Osteocyte (in vitro differentiated cells): ENCODE measurements around the gene ATRNL1. TPM values are rescaled to one million over a fixed set of nuclear protein-coding genes. Genes with fewer than 3 reads are reported as not detected.

Experiments used
- DNase-seq: peaks from one replicate; pipeline ENCODE4 v3.0.0; 2021; ENCODE audit warnings: mixed read lengths; ENCODE audit not compliant: unreplicated experiment; ENCODE audit errors: extremely low spot score
- H3K27ac Mint-ChIP-seq: one replicate; pipeline ENCODE4 v1.8.0; 2021; ENCODE audit warnings: mild to moderate bottlenecking, mixed read lengths; ENCODE audit not compliant: unreplicated experiment
- H3K27me3 Mint-ChIP-seq: one replicate; pipeline ENCODE4 v1.8.0; 2021; ENCODE audit warnings: mixed read lengths; ENCODE audit not compliant: unreplicated experiment
- H3K36me3 Mint-ChIP-seq: one replicate; pipeline ENCODE4 v1.8.0; 2021; ENCODE audit warnings: mixed read lengths; ENCODE audit not compliant: unreplicated experiment
- H3K4me1 Mint-ChIP-seq: one replicate; pipeline ENCODE4 v1.8.0; 2021; ENCODE audit warnings: mixed read lengths; ENCODE audit not compliant: unreplicated experiment
- H3K4me3 Mint-ChIP-seq: one replicate; pipeline ENCODE4 v1.8.0; 2021; ENCODE audit warnings: mild to moderate bottlenecking, moderate library complexity, mixed read lengths; ENCODE audit not compliant: unreplicated experiment
- H3K9me3 Mint-ChIP-seq: one replicate; pipeline ENCODE4 v1.8.0; 2021; ENCODE audit warnings: mixed read lengths; ENCODE audit not compliant: unreplicated experiment
- total RNA-seq: library from RNA; stranded (reverse); gene quantifications from 2 replicates; pipeline ENCODE4 v1.2.1, GENCODE V29; 2021
- TF ChIP-seq, protein P1 (sequence below): fragments of 200-600 bp; sonication (generic); IDR thresholded peaks from 2 replicates; pipeline ENCODE4 v1.5.0; 2021; ENCODE audit warnings: antibody characterized with exemption, mild to moderate bottlenecking, moderate library complexity

Gene ATRNL1
- total RNA-seq, 1 donor from 2014 or later = 20.2 TPM

DNA sequence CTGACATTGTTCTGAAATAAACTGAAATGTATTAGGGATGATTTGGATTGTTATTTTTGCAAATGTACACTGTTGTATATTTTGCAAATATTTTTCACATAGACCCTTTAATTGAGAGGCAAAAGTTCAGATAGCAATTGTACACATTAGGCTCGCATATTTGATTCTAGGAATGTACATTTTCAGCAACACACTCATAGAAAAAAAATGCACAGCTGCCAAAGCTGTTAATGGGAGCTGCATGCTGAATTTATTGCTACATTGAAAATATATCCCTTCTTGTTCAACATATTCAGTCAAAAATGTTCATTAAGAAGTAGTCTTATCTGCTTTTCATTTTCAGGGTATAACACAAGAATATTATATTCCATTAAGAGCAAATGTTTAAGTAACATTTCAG, 512.9 kb downstream of the ATRNL1 start:
- TF ChIP-seq, protein P1, sequence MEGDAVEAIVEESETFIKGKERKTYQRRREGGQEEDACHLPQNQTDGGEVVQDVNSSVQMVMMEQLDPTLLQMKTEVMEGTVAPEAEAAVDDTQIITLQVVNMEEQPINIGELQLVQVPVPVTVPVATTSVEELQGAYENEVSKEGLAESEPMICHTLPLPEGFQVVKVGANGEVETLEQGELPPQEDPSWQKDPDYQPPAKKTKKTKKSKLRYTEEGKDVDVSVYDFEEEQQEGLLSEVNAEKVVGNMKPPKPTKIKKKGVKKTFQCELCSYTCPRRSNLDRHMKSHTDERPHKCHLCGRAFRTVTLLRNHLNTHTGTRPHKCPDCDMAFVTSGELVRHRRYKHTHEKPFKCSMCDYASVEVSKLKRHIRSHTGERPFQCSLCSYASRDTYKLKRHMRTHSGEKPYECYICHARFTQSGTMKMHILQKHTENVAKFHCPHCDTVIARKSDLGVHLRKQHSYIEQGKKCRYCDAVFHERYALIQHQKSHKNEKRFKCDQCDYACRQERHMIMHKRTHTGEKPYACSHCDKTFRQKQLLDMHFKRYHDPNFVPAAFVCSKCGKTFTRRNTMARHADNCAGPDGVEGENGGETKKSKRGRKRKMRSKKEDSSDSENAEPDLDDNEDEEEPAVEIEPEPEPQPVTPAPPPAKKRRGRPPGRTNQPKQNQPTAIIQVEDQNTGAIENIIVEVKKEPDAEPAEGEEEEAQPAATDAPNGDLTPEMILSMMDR = no peak
- Mint-ChIP-seq H3K4me1 (peaks cover 27% of the 10 kb centered on the region), H3K27me3 (no peaks in the 10 kb centered on the region), H3K36me3 (no peaks in the 10 kb centered on the region), H3K4me3 (no peak overlapping the region), H3K27ac (no peak overlapping the region), H3K9me3 (no peaks in the 10 kb centered on the region)
- no peak for DNase-seq

DNA sequence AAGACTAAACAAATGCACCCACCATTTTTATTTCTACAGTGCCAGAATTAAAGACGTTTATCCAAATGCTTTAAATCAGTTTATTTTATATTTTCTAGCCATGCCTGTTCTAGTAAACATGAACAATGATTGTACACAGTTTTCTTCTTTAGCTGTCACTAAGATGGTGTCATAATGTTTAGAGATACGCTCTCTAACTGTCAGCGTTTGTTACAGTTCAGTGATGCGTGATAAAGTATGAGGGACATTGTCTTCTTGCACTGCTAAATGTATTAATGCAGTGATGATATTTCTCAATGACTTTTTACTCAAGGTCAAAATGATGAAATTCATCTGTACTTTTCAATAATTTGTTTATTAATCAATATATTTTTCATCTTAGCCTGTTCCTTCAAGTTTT, 513.6 kb downstream of the ATRNL1 start:
- Mint-ChIP-seq H3K9me3 (no peaks in the 10 kb centered on the region), H3K36me3 (no peaks in the 10 kb centered on the region), H3K4me3 (no peak overlapping the region), H3K4me1 (peaks cover 27% of the 10 kb centered on the region), H3K27ac (no peak overlapping the region), H3K27me3 (no peaks in the 10 kb centered on the region)
- no peak for DNase-seq
- TF ChIP-seq, protein P1 = no peak

DNA sequence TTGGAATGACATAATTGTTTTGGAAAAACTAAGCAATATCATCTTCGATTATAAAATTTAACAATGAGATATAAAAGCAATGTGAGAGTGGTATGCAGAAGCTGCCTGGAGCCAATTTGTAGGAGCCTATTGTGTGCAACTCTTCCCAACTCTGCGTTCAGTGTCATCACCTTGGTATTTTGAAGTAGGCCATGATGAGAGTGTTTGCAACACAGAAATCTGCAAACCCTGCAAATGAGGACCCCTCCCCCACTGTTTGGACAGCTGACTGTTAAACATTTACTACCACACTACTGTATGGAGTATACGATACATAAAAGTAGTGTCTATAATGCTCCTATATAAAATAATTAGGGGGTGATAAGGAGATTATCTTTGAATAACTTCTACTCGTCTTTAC, 531.3 kb downstream of the ATRNL1 start:
- Mint-ChIP-seq H3K27me3 (no peaks in the 10 kb centered on the region), H3K9me3 (peaks cover 4% of the 10 kb centered on the region), H3K36me3 (no peaks in the 10 kb centered on the region), H3K27ac (no peak overlapping the region), H3K4me1 (peaks cover 2% of the 10 kb centered on the region), H3K4me3 (no peak overlapping the region)
- DNase-seq = no peak
- TF ChIP-seq, protein P1 = no peak

DNA sequence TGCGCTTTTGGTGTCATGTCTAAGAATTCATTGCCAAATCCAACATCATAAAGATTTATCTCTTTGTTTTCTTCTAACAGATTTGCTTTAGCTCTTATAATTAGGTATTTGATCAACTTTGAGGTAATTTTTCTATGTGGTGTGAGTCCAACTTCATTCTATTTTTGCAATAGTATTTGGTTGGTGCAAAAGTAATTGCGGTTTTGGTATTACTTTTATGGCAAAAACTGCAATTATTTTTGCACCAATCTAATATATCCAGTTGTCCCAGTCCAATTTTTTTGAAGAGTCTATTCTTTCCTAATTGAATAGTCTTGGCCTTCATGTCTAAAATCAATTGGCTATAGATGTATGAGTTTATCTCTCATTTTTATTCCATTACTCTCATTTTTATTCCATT, 535.5 kb downstream of the ATRNL1 start:
- H3K27me3 Mint-ChIP-seq = no peaks in the 10 kb centered on the region
- H3K9me3 Mint-ChIP-seq = no peaks in the 10 kb centered on the region
- TF ChIP-seq, protein P1 = no peak
- no peak for DNase-seq
- H3K4me1 Mint-ChIP-seq = peaks cover 4% of the 10 kb centered on the region
- H3K27ac Mint-ChIP-seq = no peak overlapping the region
- no peaks in the 10 kb centered on the region for H3K36me3 Mint-ChIP-seq
- no peak overlapping the region for H3K4me3 Mint-ChIP-seq

DNA sequence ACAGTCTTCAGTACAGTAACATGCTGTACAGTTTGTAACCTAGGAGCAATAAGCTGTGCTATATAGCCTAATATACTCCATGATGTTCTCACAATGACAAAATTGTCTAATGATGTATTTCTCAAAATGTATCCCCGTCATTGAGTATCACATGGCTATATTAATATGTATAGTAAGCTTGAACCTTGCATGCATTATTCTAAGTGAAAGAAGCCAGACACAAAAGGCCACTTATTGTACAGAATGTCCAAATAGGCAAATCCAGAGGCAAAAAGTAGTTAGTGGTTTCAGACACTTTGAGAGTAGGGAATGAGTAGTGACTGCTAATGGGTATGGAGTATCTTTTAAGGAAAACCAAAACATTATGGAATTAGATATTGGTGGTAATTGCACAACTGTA, 545.1 kb downstream of the ATRNL1 start:
- no peak overlapping the region for H3K27ac Mint-ChIP-seq
- no peaks in the 10 kb centered on the region for H3K27me3 Mint-ChIP-seq
- no peak for DNase-seq
- no peaks in the 10 kb centered on the region for H3K4me1 Mint-ChIP-seq
- TF ChIP-seq, protein P1 = no peak
- H3K36me3 Mint-ChIP-seq = no peaks in the 10 kb centered on the region
- no peaks in the 10 kb centered on the region for H3K9me3 Mint-ChIP-seq
- H3K4me3 Mint-ChIP-seq = no peak overlapping the region
